ENCODE measurements around the gene FGFR1OP2.

GRCh38 chr12:27009881-27010301 lies 71.6 kb downstream of the FGFR1OP2 start:
- TF ChIP-seq POLR2AphosphoS5 (IDR thresholded peaks at IDR 0.05) (no peak), CTCF (IDR thresholded peaks at IDR 0.05) (no peak)

Data from suprapubic skin (tissue), 3 donors.